Hepatic stellate cell (primary cell): ENCODE measurements around the gene XPNPEP1.
A peak's percentile ranks its signal among the peaks of the same experiment; 100 is the strongest.

ENCODE experiments used
- DNase-seq: peaks from one replicate; pipeline ENCODE4 v3.0.0; 2011; ENCODE audit warnings: low spot score

Gene XPNPEP1

DNA sequence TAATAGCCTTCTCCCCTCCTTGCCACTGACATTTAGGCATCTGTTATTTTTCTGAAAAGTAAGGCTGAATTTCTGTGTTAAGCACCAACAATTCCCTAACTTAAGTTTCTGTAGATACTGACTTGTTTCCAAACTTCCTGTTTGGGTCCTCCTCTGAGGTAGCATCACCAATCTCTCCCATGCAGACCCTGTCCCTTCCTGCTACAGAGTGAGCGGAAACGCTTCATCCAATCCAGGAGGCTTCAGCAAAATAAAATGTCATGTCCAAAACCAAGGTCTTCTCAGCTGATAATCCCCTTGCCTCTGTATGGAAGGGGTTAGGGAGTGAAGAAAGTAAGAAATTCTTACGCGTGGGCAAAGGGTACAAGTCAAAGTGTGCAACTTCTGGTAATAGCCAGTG lies 29.9 kb downstream of the XPNPEP1 start:
- DNase-seq = no peak

DNA sequence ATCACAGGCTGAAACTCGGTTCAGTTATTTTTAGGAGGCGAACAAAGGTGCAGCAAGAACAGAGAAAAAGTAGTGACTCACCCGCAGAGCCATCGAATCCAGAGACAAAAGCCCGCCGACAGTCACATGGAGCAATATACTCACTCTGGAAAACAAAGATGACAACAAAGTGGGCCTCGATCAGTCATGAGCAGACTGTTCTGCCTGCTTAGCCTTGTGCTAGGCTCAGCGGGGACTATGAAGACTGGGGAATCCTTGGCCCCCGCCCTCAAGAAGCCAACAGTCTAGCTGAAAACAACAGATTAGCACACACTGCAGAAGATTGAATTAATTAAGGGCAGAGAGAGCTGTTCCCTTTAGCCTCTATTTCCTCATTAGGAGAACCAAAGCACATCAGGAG lies 30.4 kb downstream of the XPNPEP1 start:
- no peak for DNase-seq

DNA sequence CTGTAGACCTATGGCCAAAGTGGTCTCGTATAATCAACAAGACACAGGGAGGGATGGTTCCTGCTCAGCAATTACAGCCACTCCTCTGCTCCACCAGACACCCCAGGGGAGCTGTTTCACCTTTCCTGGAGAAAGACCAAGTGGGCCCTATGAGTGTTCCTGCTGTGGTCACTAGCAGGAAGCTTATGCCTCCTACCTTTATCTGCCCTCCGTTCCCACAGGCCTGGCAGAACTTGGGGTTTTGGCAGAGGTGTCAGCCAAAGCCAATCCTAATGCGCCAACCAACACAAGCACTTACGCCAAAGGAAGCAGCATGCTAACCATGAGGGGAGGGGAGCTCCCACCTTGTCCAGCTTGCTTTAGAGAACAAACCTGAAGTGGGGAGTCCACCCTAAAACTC lies 31.2 kb downstream of the XPNPEP1 start:
- no peak for DNase-seq

DNA sequence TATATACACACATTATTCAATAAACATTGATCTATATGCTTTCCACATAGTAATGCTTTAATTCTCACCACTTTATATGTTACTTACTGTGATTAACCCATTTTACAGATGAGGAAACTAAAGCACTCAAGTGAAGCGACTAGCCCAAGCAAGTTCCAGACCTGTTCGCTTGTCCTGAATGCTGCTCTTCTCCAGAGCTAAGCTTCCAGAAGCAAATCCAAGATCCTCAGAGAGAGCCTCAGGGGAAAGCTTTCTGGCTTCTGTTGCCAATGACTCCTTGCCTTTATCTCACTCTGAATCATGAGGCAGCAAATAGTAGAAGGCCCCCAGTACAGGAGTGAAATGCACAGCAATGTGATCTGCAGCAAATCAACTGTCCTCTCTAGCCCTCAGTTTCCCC lies 32.2 kb downstream of the XPNPEP1 start:
- no peak for DNase-seq

DNA sequence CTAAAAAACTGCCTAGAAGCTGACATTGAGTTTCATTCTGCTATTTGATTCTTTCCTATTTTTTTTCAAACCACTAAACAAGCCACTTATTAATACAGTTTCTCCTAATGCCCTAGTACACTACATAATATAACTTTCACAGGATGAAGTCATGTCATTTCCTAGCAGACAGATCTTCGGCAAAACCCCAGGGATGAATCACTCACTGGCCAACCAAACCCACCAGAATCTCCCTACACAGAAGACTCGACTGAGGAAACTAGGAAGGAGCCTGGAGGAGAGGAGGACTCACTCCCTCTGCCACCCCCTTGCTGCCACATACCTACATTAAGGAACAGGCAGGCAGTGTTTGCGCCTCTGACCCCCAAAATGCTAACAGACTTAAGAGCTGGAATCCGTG lies 33.4 kb downstream of the XPNPEP1 start:
- DNase-seq = peak; percentile 71

DNA sequence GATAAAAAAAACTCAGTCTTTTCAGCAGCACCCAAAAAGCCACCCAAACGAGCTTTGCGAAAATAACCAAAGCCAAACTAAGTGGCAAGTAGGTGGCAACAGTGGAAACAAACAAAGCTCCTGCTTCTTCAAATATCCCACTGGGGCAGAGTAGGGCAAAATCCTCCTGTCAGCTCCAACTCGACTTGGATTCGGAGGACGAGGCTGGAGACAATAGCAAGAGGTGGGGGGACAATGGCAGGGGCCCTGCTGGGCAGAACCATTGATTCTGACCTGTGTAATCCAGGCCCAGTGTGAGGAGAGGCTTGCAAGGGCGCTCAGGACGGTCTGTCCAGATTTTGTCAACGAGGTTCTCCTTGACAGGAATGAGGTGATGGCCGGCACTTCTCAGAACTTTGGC lies 35.5 kb downstream of the XPNPEP1 start:
- DNase-seq = no peak

DNA sequence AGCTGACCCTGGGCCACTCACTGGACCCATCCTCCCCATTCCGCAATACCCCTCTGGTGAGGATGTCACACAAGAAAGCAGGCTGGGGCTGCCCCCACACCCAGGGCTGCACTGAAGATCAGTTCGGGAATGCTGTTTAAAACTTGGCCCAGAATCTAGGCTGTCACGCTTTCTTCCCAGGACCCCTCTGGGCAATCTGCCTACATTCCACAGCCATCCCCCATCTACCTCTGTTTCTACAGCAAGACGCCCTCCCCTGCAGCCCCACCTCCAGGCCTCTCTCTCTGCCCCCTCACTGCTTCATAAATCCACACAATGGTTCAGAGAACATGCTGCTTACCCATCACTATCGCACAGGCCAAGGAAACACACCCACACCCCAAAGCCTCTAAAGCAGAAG lies 36.1 kb downstream of the XPNPEP1 start:
- no peak for DNase-seq

DNA sequence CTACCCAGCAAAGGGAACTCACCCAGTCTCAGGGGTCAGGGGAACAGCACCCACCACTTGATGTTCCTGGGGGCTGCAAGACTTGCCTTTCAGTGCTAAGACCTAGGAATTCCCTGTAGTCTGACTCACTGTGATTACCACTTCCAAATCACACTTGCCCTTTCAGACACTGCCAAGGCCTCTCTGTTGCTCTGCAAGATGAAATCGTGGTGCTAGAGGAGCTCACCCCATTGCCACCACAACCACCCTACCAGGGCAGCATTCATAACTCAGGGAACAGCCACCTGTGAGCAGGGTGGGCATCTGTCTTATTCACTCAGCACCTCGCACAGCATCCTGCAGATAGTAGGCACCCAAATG lies 36.5 kb downstream of the XPNPEP1 start:
- DNase-seq = no peak

DNA sequence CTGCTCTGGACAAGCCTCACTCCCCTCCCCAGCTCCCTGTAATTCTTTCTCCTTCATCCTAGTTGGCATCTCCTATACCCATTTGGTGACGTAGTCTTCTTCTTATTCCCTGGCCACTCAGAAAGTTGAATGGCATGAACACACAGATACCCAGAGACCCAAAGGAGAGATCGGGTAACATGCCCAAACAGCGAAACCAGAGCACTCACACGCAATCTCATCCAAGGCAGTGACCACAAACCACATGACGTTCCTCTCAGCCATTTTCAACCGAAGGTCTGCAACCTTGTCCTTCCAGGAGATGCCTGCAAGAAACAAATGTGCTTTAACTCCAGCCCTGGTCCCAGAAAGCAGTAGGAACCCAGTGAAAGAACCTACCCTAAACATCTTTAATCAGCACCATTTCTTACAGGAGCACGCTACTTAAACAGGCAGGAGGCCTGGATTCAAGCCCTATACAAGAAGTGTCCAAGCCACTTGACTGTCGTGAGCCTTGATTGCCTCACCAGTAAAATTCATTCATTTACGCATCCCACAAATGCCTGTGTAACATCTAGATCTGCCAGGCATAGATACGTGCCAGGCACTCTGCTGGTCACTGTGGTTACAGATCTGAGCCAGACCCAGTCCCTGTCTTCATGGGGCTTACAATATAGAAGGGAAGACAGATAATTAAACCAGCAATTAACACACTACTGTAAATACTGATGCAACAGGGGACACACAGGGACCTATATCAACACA lies 37.1 kb downstream of the XPNPEP1 start:
- DNase-seq = no peak

DNA sequence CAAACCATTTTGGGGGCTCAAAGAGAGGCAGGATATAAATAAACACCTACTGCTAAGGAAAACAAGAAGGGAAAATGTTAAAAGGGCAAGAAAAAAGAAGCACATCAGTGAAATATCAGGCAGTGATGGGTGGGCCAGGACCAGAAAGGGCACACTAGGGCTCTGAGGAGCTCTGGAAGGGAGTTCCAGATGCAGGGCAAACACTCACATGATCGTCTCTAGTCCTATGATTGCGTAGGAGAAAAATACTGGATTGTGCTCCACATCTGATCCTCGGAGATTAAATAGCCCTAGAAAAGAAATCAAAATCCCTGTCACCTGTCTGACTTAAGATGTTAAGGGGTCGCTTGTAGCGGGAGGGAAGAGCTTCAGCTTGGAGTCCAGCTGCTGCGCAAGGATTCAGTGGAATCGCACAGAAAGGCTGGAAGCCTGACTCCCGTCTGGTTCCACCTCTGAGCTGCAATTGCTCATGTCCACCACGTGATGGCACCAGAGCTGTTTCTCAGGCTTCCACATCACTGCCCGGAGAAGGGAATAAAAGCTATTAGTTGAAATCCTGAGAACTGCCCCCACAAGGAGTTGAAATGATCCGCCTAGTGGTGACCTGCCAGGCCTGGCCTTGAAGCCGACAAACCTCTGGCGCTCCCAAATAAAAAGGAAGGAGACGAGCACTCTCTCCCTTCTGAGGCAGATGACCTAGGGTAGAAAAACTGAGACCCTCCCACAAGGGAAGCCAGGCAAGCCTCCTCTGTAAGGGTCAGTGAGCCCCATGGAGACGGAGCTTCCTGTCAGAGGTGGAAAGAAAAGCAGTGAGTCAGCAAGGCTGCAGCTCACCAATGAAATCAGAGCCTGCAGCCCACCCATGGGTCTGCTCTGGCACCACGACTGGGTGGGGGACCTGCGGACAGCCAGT lies 39.2 kb downstream of the XPNPEP1 start:
- peak; percentile 88 for DNase-seq

DNA sequence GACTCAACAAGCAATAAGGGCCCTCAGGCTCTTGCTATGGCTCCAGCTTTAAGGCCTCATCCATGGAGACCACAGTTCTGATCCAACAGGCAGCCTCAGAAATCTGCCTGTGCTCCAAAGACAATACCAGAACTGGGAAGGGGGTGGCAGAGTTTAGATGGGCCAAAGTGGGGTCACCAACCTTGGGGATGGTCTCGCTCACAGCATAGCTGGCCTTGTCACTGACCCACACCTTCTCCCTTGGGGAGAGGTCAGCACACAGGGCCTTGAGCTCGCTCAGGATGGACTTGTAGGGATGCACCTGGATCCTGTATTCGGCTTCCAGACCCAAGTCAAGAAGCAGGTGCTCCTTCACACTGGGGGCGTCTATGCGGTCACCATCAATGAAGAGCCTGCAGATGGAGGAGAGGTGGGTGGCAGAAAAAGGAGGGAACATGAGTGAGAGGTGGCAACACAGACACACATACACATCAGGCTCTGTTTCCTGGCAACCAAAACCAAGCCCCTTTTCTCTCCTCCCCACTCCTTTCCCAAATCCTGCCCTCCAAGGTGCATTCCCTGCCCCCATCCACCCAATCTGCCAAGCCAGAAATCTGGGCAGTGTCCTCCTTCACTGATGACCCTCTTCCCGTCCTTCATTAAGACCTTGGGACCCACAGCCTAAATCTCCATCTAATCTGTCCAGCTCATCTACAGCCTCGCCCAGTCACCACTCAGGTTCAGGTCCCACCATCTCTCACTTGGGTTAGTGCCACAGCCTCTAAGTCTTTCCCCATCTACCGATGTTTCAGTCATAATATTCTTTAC lies 40.9 kb downstream of the XPNPEP1 start:
- no peak for DNase-seq

DNA sequence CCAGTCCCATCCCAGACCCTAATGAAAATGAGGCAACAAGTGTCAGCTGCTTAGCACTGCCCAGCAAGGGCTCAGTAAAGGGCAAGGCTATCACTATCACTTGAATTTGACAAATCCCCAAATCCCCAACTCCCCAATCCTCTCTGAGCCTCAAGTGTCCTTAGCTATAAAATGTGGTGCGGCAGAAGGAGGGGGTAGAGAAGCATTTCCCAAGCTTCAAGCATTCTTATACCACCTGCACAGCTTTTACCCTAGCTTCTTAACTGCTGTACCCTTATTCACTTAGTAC lies 41.6 kb downstream of the XPNPEP1 start:
- DNase-seq = no peak

DNA sequence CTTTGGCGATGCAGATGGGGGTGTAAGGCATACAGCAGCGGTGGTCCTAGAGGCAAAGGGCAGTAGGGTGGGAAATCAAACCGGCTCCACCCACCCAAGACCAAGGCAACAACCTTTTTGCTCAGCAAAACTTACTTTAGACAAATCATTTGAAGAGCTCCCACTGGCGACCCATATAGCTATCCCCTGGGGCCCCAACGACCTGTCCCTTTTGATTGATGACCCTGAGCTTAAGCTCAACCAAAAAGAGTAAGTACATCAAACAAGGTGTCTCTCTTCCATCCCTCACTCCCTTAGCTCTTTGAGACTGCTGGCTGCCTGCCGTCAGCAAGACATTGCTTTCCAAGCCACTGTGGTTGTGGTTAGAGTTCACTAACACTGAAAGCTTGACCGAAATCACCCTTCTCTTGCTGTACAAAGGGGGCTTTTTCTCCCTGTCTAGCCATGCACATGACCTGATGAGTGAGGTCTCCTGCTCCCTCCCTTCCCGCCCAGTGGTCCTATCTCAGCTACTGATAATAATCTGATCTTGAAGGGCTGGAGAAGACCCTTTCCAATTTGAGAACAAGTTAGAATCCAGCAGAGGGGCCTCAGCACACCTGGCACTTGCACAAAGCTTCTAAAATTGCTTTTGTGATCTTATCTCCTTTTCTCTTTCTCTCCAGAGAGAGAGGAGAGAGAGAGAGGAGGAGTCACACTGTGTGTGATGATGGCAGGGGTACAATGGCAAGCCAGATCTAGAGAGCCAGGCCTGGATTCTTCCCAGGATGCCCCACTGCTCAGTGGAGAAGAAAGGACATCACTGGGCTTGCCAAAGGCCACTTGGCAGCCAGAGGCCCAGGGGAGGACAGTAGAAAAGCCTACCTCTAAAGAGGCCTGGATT lies 42.2 kb downstream of the XPNPEP1 start:
- DNase-seq = no peak

DNA sequence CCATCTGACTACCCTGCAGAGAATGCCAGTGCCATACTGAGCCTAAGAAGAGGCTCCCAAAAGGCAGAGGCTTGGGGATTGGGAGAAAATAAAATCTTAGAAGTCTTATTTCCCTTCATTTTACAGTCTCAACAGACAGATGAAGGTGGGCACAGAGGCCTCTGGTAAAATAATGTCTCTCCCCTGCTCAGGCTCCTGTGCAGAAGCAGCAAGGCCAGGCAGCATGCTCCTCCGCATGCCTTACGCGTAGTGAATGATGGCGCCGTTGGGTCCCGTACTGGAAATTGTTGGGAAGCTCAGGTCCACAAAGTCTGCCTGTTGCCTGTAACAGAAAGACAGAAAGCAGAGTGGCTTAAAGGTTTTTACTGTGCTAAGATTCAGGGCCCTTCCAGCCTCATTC lies 45.8 kb downstream of the XPNPEP1 start:
- no peak for DNase-seq

DNA sequence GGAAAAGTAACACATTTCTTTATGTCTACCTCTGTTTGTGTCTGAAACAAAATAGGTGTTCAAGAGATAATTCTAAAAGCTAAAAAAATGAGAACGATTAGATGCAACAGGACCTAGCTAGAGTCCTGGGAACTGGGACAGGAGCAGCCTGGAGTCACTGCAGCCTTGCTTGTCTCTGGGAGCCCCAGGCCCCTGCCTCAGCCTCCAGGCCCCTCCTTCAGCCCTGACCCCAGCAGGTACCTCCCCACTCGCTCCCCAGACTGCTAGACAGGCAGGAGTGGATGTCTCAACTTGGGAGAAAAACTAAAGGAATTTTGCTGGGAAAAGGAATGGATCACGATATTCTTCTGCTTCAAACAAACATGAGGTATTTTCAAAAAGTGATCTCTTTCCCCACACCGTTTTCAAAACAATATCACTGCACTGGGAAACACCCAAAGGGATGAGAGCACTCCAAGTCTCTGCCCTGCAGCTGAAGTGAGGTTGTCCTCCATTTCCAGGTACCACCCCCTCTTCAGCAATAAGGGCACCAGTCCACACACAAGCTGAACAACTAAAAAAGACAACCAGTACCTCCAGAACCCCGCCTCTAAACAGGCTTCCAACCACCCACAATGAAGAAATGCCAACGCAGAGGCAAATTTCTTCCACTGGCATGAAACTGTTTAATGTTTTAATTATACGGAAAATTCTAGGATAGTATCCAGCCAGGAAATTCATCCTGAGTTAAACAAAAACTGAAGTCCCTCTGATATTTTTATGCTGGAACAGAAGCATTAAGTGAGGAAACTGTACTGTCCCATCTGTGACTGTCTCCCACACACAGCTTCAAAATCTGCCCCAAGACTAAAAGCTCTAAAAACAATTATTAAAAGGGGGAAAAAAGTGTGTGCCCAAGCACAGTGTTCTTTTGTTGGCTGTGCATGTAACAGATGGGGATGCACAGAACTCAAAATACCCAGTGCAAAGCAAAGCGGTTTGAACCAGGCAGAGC lies 47.2 kb downstream of the XPNPEP1 start:
- DNase-seq = no peak

DNA sequence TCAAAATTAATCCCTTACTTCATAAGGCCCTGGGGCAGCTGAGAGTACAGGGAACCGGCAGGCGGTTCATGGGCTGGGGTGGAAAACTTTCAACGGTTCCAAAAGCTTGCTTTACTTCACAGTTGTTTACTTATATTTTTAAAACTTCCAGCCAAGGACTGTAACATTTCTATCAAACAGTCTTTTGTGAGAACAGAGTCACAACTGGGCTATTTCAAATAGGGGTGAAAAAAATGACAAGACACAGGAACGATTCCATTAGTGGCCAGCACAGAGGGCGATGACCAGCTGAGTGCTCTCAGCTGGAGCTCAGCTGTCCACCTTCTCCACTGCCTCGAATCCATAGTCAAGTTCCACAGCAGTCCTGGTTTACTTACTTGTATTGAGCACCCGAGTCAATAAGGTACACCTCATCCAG lies 48.2 kb downstream of the XPNPEP1 start:
- no peak for DNase-seq

DNA sequence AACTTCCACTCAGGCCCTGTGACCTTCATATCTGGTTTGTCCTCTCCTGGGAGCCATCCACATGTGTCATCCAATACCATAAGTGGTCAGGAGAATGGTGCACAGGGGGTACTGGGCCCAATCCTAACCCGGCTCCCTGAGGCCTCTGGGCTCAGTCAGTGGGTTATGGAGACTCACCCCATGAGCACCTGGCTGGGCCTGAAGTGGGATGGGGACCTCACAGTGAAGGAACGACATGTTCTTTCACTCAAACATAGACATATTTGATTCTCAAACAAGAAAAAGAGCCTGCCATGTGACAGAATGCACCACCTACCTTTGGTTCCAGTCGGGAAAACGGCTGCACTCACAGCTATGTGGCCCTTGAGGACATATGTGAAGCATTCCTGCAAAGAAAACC lies 51.8 kb downstream of the XPNPEP1 start:
- DNase-seq = no peak

DNA sequence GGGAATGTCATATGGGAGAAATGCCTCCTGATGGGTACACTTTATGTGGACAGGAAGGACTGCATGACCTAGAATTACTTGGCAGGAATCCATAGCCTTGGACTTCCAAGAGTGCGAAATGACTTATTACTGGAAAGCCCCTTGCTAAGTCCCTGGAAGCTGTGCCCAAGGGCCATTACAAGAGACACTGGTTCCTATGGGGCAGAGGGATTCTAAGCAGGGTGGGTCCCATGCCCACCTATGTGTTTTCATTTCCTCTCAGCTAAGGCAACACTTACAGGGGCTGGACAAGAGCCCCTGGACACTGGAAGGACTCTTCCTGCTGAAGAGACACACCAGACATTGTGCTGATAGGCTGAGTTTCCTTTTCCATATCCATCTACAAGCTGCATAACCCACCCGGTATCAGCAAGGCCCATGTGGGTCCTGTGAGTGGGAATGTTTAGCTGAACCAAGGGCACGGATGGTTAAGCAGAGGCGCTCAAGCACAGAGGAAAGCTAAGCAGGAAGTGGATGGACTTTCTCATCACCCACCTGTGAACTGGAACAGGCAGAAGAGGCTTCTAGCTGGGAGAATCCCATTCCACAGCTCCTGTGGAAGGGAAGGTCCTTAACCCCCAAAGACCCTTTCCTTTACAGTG lies 56.2 kb downstream of the XPNPEP1 start:
- no peak for DNase-seq

DNA sequence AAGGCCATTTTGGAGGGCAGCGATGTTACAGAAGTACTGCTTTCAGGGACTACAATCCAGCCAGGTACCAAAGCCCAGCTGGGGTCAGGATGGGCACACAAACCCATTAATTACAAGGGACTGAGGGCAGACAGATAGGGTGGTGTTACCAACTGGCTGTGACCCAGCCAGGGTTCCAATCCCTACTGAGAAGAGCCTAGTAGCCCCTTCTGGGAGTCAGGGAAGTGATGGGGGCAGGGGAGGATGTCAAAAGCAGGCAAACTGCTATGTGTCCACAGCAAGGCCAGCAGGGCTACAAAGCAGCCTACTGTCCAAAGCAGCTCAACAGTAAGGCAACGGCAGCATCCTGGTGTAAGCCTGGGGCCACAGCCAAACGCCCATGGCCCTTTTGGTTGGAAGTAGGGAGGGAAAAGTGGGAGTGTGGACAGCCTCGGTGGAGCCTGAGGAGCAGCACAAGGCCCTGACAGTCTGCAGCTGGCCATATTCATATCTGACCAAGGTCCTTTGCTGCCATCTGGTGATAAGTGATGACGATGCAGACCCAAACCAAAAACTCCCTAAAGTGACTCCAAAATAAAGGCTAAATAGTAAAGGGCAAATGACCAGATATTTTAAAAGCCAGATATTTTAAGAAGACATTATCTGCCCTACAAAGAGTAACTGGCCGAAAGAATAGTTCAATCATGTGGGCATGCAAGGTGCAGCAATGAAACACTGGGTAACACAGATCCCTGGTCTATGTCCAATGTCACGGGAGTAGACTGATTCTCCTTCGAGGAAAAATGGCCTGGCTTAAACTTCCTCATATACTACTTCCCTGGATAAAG lies 56.9 kb downstream of the XPNPEP1 start:
- peak; percentile 36 for DNase-seq
